Raji (cell line): ENCODE data around the gene C13orf42.

Source experiments
- POLR2A ChIP-seq: IDR thresholded peaks from 2 replicates; pipeline ENCODE4 v1.6.1; 2011; ENCODE audit warnings: low read depth, low read length, control low read depth; ENCODE audit not compliant: insufficient read depth

C13orf42 gene

DNA sequence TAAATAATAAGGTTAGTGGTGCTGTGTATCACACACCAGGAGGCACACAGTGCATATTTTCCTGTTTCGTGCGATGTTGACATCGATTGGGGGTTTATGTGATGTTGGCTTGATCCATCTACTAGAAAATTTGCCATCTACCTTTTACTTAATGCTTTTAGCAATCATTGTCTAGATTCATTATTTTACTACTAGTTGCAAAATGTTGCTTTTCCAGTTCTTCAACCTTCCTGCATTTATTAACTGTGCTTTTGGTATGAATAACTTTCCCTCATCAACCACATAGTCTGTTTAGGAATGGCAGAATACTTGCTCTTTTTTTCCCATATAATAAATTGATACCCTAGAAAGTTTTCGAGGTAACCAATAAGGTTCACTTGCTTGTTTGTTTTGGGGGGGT, 17.5 kb downstream of the C13orf42 start:
- TF ChIP-seq POLR2A = no peak

DNA sequence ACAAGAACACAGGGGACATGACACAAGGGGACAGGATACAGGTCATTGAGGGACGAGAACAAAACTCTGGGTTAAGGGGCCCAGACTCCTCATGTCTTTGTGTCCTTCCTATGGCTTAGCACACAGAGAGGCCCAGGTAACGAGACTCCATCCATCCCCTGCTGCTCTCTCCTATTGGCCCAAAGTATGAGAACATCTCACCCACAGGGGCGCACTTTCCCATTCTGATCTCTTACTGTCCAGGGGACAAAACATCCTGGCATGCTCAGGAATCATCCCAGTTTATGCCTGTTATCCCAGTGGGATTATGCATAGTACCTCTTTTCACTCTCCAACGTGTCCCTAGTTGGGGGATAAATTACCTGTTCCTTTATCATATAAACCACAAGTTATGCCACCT, 19.2 kb downstream of the C13orf42 start:
- TF ChIP-seq POLR2A = no peak

DNA sequence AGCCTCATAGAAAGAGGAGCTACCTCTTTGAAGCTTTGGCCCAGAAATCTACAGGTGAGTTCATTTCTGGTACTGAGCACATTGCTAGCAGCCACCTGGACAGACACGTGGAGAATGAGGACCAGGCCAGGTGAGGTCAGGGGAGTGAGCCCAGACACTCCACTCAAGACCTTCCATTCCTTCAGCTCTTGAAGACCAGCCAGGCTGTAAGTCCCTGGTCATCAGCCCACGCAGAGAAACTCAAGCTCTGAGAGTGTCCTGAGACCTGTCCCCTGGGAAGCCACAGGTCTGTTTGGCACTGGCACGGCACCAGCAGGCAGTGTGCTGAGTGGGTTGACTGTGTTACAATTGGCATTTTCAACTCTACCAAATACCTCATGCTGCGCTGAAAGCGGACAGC, 27.4 kb downstream of the C13orf42 start:
- no peak for TF ChIP-seq POLR2A

DNA sequence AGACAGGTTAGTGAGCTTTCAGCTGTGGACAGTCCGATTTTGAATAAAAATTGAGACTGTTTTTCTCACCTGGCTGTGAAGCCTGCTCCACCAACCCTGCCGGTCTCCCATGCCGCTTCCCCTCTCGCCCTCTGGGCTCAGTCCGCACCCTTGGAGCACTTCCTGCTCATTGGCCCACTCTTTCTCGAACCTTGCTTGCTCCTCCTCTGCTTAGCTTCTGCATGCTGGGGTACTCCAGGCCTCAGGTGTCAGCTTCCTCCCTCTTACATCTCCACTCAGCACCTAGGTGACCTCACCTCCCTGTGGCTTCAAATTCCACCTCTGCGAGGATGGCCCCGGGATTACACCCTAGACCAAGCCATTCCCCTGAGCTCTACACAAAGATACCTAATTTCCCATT, 39.6 kb downstream of the C13orf42 start:
- TF ChIP-seq POLR2A = no peak

DNA sequence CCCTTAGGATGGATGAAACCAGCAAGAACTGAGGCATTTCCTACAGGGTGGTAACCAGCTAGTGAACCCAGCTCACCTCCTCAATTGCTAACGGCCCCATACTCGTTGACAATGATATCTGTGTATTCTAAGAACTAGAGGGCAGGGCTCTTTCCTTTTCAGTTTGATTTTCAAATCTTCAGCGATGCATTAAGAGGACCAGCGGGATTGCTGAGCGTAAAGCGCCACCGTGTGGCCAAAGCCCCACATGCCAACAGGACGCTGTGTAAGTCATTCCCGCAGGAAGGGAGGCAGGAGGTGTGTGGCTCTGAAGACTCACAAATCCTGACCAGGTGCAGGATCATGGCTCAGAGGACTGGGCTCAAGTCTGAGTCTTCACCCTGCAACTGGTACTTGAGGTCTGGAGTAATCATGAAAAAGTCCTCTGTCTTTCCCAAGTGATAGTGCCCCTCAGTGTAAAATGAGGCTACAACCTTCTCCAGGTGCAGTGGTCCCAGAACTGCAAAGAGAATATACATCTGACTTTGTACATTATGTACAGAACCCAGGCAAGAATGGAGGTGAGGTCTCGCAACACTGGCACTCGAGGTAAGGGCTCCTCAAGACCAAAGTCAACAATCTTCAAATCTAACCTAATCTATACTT, 40.9 kb downstream of the C13orf42 start:
- no peak for TF ChIP-seq POLR2A

DNA sequence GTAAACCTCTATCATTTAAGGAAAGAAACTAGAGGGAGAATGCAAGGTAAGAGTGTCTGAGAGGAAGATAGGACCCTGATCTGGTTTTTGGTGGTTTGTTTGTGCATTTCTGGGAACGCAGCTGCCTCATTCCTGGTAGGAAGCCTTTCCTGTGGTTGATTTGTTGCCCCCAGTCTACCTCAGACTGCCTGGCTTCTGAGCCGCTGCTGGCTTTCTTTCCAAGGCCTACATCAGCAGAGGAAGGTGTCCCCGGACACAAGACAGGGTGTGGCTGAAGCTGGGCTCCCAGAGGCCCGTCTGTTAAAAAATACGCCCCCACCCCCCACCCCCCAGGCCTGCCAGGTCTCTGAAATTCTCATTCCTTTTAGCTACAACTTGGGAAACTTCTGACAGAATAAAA, 42.6 kb downstream of the C13orf42 start:
- no peak for TF ChIP-seq POLR2A

DNA sequence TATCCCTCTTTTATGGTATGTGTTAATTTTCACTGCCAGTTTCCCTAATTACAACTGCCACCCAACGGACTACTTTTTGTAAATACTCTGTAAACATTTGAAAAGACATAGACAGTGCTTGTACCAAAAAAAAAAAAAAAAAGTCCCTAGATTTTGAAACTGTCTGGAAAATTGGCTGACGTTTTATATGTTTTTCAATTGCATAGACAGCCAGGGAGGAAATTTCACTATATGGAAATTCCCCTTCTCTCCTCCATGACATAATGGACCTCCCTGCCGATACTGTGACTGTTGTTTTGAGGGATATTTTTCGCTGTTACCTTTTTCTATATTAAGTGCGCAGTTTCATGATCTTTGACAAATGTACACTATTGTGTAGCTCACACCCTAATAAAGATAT, 43.4 kb downstream of the C13orf42 start:
- no peak for TF ChIP-seq POLR2A

DNA sequence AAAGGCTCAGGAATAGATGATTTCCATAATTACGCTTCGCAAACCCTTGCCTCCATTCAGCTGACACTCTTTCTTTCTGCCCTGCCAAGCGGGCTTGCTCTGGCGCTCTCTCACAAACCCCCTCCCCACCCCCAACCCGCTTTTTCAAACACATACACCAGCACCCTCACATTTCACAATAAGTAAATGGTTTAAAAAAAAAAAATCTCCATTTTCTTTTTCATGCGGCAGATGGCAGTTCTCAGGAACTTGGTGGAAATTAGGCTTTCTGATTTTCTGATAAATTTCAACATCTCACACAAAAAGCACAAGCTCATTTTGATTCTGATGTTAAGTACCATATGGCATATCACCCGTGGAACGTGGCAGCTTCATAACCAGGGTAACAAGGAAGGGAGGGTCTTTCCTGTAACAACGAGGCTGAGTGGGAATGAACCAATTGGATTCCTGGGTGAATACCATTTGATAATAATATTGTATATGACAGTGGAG, 43.8 kb downstream of the C13orf42 start:
- TF ChIP-seq POLR2A = no peak

DNA sequence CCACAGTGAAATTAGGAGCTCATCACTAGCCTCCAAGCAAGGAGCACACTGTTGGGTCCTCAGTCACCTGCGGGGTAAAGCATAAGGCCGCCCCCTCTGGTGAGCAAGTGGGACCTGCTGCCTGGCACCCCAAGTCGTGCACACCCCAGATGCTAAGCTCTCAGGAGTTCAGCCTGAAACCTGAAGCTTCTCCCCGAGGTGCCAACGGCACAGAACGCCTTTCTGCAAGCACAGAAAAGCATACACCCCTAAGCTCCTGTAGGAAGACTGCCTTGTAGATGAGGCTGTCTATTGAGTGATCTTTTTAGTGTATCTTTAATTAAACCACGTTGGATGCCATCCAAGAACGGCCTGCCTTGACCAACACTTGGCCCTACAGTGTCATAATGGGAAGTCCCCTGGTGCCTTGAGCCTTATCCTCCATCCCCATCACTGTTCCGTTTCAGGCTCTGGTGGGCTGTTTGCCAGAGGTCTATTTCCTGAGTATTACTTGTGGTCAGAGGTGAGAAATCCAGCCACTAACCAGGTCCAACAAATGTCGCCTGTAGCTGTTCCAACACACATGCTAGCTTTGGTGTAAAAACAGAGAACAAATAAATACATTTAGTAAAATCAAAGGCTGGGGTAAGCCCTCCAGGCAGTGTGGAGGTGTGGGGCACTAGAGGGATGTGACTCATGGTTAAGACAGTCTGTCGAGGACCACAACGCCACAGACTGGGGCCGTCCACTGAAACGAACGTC, 44.8 kb downstream of the C13orf42 start:
- TF ChIP-seq POLR2A = no peak

DNA sequence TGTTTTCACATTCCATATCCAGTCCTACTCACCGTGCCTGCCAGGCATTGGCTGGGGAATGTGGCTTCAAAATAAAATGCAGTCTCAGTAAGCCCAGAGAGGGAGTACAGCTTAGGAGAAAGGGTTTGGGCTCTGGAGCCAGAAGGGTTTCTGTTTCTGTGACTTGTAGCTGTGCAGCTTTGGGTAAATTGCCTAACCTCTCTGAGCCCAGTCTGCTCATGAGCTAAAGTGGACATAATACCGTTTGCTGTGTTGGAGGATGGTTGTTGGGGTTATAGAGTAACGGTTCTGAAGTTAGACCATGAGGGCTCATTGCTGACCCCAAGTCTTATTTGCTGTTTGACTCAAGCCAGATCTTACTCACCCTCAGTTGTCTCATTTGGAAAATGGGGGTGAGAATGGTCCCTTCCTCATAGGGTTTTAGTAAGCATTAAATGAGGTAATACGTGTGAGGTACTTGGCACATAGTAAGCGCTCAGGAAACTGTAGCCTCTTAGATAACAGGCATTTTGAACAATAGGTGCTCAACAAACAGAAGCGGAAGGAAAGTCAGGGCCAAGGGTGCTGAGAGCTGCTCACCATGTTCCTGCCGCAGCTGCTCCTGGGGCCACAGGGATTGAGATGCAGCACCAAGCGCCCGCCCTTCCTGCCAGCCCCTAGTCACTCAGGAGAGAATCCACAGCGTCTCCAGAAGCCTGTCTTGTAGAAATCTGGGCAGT, 45.5 kb downstream of the C13orf42 start:
- no peak for TF ChIP-seq POLR2A

DNA sequence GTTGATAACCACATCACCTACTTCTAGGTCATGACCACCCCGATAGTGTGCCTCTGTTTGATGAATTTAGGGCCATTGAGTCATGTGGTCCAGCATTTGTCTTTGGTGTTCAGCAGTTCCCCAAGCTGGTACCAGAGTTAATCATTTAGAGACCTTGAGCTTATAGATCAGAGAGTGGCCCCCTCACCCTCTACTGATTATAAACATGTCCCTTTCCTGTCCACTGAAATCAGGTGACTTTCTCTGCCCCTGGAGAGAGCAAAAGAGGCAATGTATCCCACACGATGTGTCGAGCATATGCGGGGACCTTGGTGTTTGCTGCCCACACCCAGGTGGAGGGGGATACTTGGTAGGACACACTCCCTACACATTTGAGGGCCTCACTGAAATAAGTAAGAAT, 46.3 kb downstream of the C13orf42 start:
- no peak for TF ChIP-seq POLR2A

DNA sequence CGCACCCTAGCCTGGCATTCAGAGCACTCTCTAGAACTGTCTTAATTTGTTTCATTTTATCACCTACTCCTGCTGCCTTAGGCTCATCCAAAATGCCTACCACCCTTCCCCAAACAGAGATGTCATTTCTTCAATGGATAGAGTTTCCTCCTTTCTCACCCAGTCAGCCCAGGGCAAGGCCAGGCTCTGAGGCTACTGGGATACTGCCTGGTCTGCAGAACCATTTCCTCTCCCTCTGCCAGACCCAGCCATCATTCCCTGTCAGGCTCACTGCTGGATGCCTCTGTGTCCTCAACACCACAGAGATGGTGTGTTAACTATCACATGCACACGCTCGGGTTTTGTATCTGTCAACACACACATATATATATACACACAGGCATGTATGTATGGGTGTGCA, 47.2 kb downstream of the C13orf42 start:
- no peak for TF ChIP-seq POLR2A

DNA sequence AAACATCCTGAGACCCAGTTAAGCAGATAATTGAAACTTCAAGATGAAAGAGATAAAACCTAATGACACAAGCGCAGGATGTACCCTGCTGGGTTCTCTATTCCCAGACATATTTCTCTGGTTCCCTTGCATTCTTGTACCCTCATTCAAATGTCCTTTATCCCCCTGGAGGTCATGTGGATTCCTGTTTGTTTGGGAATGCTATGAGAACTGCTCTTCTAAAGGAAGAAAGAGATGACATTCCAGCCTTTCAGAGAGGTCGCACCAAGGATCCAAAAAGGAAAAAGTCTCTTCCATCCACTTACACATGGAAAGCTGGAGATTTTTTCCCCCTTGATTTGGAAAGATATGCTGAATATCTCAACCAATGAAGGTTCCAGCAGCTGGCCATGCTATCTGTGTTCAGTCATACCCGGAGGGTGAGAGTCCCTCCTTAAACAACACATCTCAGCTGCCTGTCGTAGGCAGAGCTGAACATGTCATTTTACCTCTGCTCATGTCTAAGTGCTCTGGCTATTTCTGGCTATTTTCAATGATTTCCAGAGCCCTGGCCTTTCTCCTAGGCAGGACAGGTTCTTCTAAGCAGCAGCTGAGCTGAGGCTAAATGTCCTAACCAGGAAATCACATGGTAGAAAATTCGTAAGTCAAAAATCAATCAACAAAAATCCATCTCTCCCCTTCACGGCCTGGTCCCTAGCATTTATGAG, 52.5 kb downstream of the C13orf42 start:
- TF ChIP-seq POLR2A = no peak

DNA sequence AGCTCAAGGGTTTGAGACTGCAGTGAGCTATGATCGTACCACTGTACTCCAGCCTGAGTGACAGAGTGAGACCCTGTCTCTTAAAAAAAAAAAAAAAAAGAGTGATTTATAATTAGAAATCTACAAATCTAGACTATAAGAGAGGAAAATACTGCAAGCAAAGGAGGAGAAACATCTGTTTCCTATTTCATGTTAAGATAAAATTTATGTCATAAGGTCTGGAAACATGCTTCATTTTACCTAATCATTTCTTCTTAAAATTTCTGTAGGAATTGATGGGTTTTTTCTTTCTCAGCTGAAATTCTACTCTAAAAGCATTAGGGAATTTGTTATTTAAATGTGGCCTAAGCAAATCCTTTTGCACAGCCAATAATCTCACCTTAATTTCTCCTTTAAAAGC, 53.2 kb downstream of the C13orf42 start:
- no peak for TF ChIP-seq POLR2A

DNA sequence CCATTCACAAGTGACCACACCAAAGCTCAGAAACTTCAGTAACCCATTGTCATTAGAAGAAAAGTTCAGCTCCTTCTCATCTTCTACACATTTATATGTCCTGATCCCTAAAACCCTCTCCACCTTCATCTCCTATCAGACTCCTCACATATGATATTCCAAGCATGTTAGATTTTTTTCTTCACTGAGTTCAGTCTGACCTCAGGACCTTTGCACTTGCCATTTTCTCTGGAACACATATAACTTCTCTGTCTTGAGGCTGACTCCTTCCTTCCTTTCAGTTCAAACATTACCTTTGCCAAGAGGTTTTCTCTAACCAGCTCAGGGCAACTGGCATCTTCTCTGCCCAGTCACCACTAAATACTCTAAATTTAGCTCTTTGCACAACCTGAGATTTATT, 54.1 kb downstream of the C13orf42 start:
- no peak for TF ChIP-seq POLR2A
